H54 (cell line): ENCODE data around the gene DACT3.

Source experiments
- DNase-seq: peaks from one replicate; pipeline ENCODE4 v3.0.0; 2011; ENCODE audit warnings: low spot score, mixed read lengths; ENCODE audit not compliant: insufficient read length
- FAIRE-seq: peaks from 3 replicates; lab custom pipeline; 2011; peaks lifted over from hg19 to GRCh38; lab: Jason Lieb, UNC
- POLR2A ChIP-seq: IDR thresholded peaks from 2 replicates; pipeline ENCODE4 v1.6.1; 2011; ENCODE audit warnings: low read depth, mild to moderate bottlenecking, low read length

The DACT3 gene

GRCh38 chr19:46620267-46620666 lies 40.7 kb downstream of the DACT3 start:
- TF ChIP-seq POLR2A = no peak
- no peak for DNase-seq

DNA sequence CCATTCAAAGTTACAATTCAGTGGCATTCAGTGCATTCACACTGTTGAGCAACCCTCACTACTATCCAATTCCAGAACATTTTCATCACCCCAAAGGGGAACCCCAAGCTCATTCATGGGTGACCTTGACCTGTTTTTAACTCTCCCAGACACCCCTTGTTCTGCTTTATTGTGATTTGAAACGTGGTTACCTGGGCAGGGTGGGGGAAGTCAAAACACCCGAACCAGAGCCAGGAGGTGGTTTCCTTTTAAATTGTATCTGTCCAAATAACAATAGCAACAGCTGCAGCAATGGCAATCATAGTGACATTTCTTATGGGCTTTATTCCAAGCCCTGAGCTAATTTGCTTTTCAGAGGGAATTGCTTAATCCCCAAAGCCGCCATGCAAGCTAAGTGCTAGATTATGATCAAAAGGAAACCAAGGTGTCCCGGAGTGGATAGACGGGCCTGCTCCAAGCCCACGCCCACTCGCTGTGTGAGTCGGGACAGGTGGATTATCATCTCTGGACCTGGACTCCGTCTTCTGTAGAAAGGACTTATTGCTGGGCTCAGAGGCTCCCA lies 42.2 kb downstream of the DACT3 start:
- FAIRE-seq = no peak

More at GRCh38 chr19:46620267-46620666, 40.7 kb downstream of the DACT3 start:
- no peak for FAIRE-seq

DNA sequence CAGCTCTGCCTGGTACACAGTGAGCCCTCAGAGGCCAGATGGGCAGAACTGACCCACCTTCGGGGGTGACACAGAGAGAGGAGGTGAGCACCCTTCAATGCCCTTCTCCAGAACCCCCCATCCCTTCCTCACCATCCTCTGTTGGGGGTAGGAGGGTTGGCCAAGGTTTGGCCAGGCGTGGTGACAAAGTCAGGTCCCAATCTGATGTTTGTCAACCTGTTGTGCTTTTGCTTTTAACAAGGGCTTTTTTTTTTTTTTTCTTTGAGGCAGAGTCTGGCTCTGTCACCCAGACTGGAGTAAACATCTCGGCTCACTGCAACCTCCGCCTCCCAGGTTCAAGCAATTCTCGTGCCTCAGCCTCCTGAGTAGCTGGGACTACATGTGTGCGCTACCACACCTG lies 43.4 kb downstream of the DACT3 start:
- DNase-seq (no peak), FAIRE-seq (no peak)
- no peak for TF ChIP-seq POLR2A

More for the DNA sequence above, 42.2 kb downstream of the DACT3 start:
- no peak for TF ChIP-seq POLR2A
- DNase-seq = no peak

DNA sequence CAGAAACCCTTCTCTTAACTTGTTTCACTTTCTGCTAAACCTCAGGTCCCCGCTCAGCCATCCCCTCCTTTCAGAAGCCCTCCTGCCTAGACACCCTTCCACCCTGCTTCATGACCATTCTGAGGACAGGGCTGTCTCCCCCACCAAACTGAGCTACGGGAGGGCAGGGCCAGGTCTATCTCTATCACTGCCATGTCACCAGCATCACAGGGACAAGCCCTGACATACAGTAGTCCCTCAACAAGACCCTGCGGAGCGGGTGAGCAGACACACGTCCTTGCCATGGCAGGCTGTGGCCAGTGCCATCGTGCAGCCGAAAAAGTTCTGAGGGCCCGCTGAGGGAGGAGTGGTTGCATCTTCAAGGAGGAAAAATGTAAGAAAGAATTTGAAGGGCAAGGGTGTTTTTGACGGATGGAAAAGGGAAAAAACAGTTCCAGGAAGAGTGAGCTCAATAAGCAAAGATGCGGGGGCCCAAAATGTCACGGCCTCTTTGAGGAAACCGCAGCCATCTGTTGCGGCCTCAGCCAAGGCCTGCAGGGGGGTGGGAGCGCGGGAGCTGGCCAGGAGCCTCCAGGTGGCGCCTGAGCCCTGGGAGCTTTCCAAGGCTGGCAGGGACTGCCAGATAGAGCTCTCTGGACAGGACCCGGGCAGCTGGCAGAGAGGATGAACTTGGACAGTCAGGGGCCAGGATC lies 44.2 kb downstream of the DACT3 start:
- DNase-seq (no peak), FAIRE-seq (no peak)
- no peak for TF ChIP-seq POLR2A

DNA sequence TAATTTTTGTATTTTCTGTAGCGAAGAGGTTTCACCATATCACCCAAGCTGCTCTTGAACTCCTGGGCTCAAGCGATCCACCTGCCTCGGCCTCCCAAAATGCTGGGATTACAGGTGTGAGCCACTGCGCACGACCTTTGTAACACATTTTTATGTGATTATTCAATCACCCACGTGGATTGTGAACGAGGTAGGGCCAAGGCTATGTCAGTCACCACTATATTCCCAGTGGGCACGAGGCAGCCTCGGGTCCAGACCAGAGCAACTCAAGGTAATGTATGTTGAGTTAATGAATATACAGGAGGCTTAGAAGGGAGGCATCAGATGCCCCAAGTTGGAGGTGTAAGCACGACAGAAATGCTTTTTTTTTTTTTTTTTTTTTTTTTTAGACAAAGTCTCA lies 45.0 kb downstream of the DACT3 start:
- FAIRE-seq (no peak), DNase-seq (no peak)
- no peak for TF ChIP-seq POLR2A

GRCh38 chr19:46614114-46614722 lies 46.8 kb downstream of the DACT3 start:
- FAIRE-seq = no peak
- TF ChIP-seq POLR2A = no peak

GRCh38 chr19:46613525-46613924 lies 47.5 kb downstream of the DACT3 start:
- FAIRE-seq (no peak), DNase-seq (no peak)
- TF ChIP-seq POLR2A = no peak

More at GRCh38 chr19:46614114-46614722, 46.8 kb downstream of the DACT3 start:
- DNase-seq = peak; percentile 76

DNA sequence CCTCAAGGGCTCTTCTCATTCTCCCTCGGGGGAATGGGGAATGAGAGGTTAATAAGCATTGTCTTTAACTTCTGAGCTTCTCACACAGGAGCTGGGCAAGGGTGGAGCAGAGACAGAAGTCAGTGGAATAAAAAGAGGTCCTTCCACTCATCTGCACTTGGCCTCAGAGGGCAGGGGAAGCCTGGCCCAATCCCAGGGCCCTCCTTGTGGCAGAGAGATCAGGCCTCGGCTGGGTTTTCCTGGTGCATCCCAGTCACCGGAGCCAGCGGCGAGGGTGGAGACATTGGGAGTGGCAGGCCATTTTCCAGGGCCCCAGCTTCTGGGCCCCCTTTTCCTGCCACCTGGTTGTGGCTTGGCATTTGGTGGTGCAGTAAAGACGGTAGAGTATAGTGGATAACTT lies 49.2 kb downstream of the DACT3 start:
- FAIRE-seq = no peak
- no peak for DNase-seq
- no peak for TF ChIP-seq POLR2A

- TF ChIP-seq POLR2A = no peak
- DNase-seq (no peak), FAIRE-seq (no peak)
Measured at GRCh38 chr19:46610851-46611770, 49.9 kb downstream of the DACT3 start.

DNA sequence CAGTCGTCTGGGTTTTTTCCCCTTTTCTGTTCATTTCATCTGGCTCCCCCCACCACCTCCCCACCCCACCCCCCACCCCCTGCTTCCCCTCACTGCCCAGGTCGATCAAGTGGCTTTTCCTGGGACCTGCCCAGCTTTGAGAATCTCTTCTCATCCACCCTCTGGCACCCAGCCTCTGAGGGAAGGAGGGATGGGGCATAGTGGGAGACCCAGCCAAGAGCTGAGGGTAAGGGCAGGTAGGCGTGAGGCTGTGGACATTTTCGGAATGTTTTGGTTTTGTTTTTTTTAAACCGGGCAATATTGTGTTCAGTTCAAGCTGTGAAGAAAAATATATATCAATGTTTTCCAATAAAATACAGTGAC lies 50.6 kb downstream of the DACT3 start:
- DNase-seq = no peak
- FAIRE-seq = no peak
- no peak for TF ChIP-seq POLR2A

- FAIRE-seq = no peak
- no peak for DNase-seq
- TF ChIP-seq POLR2A = no peak
Measured at GRCh38 chr19:46609511-46610412, 51.2 kb downstream of the DACT3 start.

DNA sequence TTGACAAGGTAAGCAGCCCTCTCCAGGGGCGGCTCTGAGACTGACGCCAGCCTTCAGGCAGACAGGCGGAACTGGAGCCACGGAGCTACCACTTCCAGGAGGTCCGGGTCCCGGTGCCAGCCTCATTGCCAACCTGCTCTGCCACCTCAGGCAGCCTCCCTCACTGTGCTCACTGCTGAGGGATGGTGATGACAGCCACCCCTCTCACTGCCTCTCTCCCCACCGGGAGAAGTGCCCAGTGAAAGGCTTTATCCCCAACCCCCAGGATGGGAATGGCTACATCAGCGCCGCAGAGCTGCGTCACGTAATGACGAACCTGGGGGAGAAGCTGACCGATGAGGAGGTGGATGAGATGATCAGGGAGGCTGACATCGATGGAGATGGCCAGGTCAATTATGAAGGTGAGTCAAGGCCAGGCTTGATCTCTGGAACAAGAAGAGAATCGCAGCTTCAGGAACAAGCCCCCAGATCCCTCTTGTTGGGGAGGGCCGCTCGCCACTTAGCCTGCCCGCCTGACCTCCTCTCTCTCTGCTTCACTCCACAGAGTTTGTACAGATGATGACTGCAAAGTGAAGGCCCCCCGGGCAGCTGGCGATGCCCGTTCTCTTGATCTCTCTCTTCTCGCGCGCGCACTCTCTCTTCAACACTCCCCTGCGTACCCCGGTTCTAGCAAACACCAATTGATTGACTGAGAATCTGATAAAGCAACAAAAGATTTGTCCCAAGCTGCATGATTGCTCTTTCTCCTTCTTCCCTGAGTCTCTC lies 52.2 kb downstream of the DACT3 start:
- no peak for FAIRE-seq
- DNase-seq = no peak
- TF ChIP-seq POLR2A = no peak
